22Rv1 (cell line): ENCODE results near the gene ZNF665.
"Not testable (repeated sequence)": the region's sequence is repeated elsewhere in the genome, so short reads cannot be mapped to it uniquely, and the experiment has no call there.

Experiments used
- H3K27ac ChIP-seq: fragments of 450-650 bp; 2 replicates; pipeline ENCODE4 v1.5.1; 2017
- CTCF ChIP-seq: fragments of 450-650 bp; IDR thresholded peaks from 2 replicates; pipeline ENCODE4 v1.5.1; 2017; ENCODE audit warnings: mild to moderate bottlenecking
- ZFX ChIP-seq: fragments of 450-650 bp; IDR thresholded peaks from 2 replicates; pipeline ENCODE4 v1.6.1; 2017; ENCODE audit warnings: antibody characterized with exemption, borderline replicate concordance

Gene ZNF665

DNA sequence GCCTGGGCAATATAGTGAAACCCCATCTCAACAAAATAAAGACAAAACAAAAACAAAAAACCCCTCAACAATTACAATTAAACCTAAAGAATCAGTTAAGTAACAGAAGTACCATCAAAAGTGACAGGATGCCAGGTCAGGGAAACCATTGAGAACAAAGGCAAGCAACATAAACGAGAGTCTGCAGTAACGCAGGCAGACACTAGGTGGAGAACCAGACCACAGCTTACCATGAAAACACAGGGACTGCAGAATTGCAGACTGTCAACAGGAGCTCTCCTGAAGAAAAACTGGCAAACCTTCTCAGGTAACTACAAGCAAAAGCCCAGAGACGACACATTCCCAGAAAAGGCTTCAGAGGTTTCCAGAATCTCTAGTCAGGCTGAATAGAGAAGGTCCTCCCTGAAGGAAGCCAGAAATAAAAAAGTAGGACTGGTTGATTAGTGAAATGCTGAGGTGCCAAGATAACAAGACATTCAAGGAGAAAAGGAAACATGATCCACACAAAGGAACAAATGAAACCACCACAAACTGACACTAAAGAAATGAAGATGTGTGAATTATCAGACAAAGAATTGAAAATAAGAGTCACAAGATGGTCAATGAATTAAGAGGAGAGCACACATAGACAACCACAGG is 2.2 kb upstream of the ZNF665 start:
- TF ChIP-seq CTCF, result peak; percentile 81
- no peak for TF ChIP-seq ZFX
- H3K27ac ChIP-seq, result no peak overlapping the region

- H3K27ac ChIP-seq, result peak overlapping the region; percentile 63; the same call in 1 of the 2 replicates
- no peak for TF ChIP-seq ZFX
- no peak for TF ChIP-seq CTCF
Observed at GRCh38 chr19:53193535-53194222, 521 bp upstream of the ZNF665 start.

DNA sequence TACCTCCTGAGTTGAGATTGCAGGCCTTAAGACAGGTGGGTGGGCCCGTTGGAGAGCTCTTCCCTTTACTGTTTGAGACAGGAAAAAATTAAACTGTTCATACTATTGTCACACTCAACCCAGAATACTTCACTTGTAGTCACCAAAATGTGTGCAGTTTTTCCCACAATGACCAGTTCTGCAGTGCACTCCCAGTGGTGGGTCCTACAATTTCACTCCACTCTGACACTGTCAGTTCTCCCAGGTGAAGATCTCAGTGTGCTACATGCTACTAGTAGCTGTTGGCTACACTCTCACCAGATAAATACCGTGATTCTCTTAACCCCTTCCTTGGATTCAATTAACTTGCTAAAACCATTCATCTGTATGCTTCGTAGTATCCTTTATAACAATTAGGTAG is 2.9 kb downstream of the ZNF665 start:
- no peak for TF ChIP-seq CTCF
- no peak for TF ChIP-seq ZFX
- no peak overlapping the region for H3K27ac ChIP-seq

DNA sequence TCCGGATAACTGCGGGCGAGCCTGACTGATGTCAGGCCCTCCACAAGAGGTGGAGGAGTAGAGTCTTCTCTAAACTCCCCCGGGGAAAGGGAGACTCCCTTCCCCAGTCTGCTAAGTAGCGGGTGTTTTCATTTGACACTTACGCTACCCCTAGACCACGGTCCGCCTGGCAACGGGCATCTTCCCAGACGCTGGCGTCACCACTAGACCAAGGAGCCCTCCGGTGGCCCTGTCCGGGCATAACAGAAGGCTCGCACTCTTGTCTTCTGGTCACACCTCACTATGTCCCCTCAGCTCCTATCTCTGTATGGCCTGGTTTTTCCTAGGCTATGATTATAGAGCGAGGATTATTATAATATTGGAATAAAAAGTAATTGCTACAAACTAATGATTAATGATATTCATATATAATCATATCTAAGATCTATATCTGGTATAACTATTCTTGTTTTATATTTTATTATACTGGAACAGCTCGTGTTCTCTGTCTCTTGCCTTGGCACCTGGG is 3.4 kb downstream of the ZNF665 start:
- H3K27ac ChIP-seq, result not testable (repeated sequence)

GRCh38 chr19:53185155-53185882 is 7.8 kb downstream of the ZNF665 start:
- not testable (repeated sequence) for H3K27ac ChIP-seq

GRCh38 chr19:53183146-53183764 is 9.9 kb downstream of the ZNF665 start:
- TF ChIP-seq ZFX (no peak), CTCF (no peak)
- H3K27ac ChIP-seq, result no peak overlapping the region

DNA sequence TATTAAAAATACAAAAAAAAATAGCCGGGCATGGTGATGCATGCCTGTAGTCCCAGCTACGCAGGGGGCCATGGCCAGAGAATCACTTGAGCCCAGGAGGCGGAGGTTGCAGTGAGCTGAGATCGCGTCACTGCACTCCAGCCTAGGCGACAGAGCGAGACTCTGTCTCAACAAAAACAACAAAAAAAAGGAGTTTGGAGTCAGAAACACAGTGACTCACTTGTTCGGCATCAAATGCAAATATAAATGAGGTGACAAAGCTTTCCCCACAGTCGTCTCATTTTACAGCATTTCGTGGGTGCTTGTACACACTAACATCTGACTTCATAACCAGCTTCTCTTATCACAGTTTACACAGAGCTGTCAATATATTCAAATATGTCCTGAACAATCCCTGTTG is 11.0 kb downstream of the ZNF665 start:
- no peak overlapping the region for H3K27ac ChIP-seq
- no peak for TF ChIP-seq ZFX
- no peak for TF ChIP-seq CTCF

DNA sequence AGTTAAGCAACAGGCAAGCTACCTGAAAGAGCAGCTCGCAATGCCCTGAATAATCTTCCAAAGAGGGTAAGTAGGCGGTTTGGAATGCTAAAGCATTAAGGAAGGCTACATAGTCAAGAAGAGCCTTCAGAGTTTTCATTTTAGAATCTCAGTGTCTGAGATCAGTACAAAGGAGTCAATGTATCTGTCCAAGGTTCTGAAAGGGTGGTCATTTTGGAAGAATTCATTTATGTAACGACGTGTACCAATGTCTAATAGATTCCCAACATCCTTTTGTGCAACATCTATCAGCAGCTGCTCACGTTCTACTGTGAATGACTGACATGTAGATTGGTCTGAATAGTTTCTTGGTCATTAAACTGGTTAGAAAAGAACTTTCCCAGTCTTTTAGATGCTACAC is 15.2 kb downstream of the ZNF665 start:
- TF ChIP-seq ZFX, result no peak
- no peak for TF ChIP-seq CTCF
- no peak overlapping the region for H3K27ac ChIP-seq
